Stimulated activated CD4-positive, alpha-beta T cell treated with anti-CD3 and anti-CD28 coated beads, Interleukin-15, amount 100 ng/mL, for 24 hours (primary cell): Measurements from ENCODE around the gene MALT1.
A peak's percentile ranks its signal among the peaks of the same experiment; 100 is the strongest.
"Not testable (repeated sequence)": the region's sequence is repeated elsewhere in the genome, so short reads cannot be mapped to it uniquely, and the experiment has no call there.

Experiments used
- DNase-seq: peaks from one replicate; pipeline ENCODE4 v3.0.0-alpha.2; 2020

Gene MALT1, protein sequence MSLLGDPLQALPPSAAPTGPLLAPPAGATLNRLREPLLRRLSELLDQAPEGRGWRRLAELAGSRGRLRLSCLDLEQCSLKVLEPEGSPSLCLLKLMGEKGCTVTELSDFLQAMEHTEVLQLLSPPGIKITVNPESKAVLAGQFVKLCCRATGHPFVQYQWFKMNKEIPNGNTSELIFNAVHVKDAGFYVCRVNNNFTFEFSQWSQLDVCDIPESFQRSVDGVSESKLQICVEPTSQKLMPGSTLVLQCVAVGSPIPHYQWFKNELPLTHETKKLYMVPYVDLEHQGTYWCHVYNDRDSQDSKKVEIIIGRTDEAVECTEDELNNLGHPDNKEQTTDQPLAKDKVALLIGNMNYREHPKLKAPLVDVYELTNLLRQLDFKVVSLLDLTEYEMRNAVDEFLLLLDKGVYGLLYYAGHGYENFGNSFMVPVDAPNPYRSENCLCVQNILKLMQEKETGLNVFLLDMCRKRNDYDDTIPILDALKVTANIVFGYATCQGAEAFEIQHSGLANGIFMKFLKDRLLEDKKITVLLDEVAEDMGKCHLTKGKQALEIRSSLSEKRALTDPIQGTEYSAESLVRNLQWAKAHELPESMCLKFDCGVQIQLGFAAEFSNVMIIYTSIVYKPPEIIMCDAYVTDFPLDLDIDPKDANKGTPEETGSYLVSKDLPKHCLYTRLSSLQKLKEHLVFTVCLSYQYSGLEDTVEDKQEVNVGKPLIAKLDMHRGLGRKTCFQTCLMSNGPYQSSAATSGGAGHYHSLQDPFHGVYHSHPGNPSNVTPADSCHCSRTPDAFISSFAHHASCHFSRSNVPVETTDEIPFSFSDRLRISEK

DNA sequence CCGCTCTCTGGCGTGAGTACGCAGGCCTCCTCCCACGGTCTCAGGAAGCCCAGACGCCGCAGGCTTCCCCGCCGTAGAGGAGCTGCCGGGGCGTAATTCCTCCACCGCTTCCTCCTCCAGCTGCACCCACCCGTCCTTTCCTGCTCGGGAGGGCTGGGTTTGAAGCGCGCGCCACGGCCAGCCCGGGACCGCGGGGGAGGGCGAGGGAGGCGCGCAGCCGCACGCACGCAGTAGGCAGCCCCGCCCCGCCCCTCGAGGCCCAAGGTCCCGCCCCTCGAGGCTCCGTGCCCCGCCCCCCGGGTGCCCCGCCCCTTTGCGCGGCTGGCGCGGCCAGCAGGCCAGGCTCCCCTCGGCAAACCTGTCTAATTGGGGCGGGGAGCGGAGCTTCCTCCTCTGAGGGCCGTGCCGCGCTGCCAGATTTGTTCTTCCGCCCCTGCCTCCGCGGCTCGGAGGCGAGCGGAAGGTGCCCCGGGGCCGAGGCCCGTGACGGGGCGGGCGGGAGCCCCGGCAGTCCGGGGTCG, at the start of gene MALT1:
TSS of gene MALT1 (plus strand) at position 355 of the 521 bp plus-strand sequence. CDS start 179 bp downstream, outside the sequence.
- DNase-seq, result peak; percentile 95

DNA sequence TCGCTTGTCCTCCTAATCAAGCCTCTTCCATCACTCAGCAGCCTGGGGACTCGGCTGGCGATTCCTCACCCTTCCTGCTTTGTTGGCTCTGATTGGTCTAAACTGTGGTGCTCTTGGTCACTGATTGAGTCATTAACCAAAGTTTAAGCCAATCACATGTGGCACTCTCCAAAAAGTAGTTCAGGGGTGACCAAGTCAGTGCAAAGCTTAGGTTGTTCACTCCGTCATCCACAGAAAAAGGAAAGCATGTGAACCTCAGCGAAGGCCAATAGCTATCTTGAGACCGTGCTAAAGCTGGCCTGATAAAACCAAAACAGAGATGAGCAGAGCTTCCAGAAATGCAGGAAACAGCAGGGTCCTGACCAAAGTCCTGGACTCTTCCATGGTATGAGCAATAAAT, 47.3 kb upstream of the MALT1 start:
- DNase-seq, result no peak

DNA sequence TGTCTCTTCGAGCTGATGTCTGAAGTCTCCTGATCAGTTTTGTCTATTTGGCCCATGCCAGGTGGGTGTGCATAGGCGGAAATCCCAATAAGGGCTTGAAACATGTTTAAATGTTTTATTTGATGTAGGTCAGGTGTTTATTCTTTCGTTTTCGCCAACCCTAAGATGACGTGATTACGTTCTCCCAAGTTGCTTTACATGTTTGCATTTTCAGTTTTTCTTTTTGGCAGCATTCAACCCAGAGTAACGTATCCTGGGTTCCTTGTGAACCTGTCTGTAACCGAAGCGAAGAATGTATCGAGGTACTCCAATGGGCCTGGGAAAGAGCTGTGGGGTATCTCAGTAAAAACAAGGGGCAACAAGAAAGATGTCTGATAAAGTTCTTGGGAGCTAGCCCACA, 45.4 kb upstream of the MALT1 start:
- no peak for DNase-seq

DNA sequence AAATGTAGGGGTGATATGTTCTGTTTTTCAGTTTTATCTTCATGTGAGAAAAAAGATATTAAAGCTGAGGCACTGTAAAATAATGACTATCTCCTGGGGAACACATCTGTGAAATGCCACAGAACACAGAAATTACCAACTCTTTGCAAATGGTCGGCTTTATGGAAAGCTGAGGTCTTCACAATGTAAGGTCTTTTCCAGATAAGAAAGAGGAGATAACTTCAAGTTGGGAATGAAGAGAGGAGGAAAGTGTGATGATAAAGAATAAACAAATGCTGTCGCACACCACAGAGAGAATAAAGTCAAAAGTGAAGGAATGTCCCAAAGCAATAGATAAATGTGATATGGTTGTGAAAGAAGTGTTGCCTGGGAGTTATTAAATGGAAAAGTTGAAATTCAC, 41.2 kb upstream of the MALT1 start:
- DNase-seq, result no peak

DNA sequence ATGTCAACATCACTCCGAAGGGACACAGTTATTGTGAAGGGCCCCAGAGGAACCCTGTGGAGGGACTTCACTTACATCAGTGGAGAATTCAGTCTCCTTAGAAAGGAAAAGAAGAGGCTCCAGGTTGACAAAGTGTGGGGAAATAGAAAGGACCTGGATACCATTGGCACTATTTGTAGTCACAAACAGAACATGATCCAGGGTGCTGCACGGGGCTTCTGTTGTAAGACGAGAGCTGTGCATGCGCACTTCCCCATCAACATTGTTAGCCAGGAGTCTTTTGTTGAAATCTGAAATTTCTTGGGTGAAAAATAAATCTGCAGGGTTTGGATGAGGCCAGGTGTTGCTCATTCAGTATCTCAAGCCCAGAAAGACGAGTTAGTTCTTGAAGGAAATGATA, 40.0 kb upstream of the MALT1 start:
- DNase-seq, result no peak

DNA sequence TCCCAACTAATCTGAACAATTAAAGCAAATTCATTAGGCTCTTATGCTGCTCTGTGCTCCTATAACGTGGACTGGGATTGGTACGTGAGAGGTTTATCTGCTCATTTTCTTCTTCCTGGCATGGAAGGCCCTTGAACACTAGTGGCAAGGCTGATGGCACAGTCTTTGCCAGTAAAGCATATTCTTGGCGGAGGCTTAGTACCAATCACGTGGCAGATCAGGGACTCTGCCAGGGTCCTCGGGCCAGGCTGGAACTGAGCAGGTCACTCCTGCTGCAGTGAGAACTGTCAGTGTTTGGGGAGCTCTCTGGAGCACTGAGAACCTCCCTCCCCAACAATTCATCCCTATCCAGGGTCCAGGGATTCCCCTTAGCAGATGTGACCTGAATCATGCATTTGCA, 38.7 kb upstream of the MALT1 start:
- DNase-seq, result no peak

DNA sequence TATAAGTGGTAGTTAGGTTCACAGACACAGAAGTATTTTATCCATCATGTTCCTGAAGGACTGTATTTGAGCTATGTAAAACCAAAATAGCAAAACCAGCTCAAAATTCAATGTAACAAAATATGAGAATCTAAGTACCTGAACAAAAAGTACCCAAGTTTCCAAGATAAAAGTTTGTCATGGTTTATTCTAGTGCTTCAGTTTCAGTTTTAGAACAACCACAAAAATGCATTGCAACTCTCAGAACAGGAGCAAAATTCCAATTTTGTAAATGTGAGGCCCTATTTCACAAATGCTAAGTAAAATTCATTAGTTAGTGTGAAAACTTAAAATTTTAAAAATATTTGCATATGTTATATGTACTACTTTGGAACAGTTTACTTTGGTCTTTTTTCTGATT, 37.4 kb upstream of the MALT1 start:
- no peak for DNase-seq

DNA sequence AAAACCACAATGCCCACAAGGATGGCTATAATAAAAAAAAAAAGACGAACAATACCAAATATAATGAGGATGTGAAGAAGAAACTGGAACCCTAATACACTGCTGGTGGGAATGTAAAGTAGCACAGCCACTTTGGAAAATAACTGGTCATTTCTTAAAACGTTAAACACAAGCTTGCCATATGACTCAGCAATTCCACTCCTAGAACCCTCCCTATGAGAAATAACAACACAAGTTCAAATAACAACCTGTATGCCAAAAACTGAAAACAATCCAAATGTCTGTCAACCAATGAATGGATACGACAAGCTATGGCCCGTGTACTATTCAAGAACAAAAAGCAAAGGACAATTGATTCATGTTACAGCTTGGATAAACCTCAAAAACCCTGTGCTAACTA, 35.4 kb upstream of the MALT1 start:
- no peak for DNase-seq

DNA sequence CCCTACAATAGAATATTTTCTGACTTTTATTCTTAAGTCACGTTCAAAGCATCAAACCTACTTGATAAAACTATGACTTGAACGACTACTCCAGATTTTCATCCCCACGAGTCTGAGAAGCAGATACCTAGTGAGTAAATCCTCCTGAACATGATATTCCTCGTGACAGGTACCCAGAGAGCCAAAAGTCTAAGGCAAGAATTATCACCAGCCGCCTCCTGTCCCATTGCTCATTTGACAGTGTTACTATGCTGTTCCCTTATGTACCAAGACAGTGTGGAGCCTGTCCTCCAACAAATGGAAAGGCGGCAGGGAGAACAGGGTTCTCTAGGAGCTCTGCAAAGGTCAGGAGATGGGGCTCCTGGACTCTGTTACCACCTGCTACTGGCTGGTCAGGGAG, 34.1 kb upstream of the MALT1 start:
- DNase-seq, result no peak

DNA sequence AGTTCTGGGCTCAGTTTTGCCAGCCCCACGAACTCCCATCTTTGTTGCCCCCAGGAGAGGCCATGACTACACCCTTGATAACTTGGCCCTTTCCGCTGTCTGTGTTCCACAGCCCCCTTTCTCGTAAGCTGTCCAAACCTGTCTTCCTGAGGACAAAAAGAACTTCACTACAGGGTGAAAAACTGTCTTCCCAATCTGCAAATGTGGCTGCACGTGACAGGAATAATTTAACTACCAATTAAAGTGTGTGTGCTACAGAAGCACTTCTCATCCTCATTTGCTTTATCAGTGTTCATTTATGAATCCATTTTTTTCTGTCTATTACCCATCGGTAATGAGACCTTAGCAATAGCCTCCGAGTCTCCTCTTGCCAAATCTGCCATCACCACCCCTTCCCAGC, 33.3 kb upstream of the MALT1 start:
- no peak for DNase-seq

DNA sequence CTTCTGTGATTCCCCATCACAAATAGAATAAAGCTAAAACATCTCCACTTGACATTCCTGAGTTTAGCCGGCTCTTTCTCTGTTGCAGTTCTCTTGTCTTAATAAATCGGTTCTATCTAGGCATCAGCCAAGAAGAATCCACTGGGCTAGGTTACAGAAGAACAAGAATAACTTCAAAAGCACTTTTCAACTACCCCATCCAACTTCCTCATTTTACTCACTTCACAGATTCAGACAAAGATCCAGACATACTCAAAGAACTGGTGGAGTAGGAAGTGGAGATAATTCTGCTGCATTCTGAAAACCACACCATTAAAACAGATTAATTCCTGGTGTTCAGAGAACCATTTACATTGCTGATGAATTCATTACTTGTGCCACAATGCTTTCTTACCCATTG, 32.8 kb upstream of the MALT1 start:
- no peak for DNase-seq

DNA sequence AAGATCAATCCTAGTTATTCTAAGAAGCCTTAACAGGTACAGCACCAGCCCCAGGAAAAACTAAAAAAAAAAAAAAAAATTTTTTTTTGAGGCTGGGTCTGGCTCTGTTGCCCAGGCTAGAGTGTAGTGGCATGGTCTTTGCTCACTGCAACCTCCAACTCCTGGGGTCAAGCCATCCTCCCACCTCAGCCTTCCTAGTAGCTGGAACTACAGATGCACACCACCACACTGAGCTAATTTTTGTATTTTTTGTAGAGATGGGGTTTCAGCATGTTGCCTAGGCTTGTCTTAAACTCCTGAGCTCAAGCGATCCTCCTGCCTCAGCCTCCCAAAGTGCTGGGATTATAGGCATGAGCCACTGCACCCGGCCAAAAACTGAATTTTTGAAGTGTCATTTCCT, 32.0 kb upstream of the MALT1 start:
- DNase-seq, result no peak

DNA sequence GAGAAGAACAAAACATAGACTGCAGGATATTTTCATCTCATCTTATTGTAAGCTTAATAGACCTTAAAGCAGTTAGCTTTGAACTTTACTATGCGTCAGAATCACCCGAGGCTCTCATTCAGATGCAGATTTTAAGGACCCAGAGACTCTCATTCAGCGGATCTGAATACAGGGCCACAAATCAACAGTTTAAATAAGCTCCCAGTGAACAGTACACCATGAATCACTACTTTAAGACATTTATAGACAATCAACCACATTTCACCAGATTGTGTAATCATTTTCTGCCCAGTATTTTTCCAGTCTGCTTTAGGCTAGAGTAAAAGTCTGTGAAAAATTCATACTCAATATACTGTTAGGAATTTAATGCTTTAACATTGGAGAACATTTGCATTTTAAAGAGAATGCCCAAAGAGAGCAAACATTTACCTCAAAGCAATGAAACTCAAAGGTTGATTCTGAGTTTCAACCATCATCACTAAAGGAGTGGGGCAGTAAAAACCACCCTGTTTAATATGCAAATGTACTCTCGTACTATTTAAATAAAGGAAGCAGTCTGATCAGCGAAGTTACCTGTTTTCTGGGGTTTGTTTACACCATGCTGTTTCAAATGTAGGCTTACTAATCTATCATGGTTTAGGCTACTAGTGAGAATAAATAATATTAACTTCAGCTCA, 31.4 kb upstream of the MALT1 start:
- DNase-seq, result no peak

DNA sequence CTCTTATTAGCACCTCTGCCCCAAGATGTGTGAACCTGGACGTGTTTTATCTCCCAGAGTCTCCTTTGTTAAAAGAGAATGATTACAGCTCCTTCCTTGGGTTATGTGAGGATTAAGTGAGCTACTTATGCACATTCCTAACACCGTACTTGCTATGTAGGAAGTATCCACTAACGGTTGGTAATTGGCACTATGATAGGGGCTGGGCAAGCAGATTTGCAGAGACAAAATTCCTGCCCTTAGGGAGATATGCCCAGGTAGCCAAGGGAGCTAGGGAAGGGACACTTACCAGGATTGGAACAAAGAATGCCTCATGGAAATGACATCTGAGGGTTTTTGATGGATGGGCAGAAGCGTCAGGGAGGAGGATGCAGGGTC, 30.8 kb upstream of the MALT1 start:
- DNase-seq, result no peak

DNA sequence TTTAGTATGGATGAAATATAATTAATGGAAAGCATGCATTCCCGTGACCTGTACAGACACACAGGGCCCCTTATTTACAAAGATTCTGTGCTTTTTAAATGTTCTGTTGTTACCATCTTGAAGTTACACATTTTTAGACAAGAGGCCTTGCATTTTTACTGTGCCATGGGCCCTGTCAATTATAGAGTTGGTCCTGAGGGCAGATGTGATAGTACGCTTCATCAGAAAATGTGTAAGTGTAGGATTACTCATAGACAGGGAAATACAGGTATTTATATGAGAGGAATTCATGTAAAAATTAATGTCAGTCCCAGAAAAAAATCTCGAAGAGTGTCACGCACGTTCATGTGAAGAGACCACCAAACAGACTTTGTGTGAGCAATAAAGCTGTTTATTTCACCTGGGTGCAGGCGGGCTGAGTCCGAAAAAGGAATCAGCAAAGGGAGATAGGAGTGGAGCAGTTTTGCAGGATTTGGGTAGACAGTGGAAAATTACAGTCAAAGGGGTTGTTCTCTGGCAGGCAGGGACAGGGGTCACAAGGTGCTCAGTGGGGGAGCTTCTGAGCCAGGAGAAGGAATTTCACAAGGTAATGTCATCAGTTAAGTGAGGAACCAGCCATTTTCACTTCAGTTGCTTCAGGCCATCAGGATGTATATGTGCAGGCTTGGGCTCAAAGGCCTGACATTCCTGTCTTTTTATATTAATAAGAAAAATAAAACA, 30.2 kb upstream of the MALT1 start:
- DNase-seq, result no peak

DNA sequence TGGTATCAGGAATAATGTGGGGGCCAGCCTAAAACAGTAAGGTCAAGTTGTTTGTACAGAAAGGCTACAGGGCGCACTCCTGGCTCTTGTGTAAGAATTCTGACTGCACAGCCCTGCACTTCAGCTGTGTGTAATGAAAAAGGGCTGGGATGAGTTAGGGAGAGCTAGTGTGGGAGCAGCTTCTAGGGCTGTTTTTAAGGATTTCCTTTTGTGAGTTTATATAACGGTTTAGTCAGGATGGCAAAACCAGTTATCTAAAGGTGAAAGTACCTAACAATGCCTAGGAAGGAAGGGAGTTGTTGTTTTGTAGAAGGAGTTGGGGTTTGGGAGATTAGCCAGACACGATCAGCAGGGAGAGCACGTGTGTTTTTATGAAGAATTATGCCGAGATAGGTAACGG, 27.7 kb upstream of the MALT1 start:
- DNase-seq, result not testable (repeated sequence)

DNA sequence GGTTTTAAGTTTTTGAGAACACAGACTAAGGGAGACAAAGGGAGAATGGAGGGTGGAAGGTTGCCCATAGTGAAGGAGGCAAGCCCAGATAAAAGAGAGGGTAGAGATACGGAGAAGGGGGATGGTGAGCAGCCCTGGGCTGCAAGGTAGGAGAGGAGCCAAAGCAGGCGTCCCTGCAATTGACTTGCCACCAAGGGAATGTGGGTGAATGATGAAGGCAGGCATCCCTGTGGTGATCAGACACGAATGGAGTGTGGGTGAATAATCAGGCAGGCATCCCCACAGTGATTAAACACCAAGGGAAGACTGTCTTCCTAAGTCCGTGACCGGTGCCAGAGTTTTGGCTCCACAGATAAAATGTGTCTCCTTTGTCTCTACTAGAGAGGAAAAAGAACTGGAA, 25.9 kb upstream of the MALT1 start:
- no peak for DNase-seq

DNA sequence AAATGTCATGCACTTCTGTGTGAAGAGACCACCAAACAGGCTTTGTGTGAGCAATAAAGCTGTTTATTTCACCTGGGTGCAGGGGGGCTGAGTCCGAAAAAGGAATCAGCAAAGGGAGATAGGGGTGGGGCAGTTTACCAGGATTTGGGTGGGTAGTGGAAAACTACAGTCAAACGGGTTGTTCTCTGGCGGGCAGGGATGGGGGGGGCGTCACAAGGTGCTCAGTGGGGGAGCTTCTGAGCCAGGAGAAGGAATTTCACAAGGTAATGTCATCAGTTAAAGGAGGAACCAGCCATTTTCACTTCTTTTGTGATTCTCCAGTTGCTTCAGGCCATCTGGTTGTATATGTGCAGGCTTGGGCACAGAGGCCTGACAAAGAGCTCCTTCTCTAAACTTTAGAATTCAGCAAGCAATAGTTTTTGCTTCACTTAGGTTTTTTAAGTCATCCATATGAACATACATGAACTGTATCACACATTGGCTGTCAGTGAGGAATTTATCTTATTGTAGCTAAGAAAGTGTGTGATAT, 24.9 kb upstream of the MALT1 start:
- no peak for DNase-seq

DNA sequence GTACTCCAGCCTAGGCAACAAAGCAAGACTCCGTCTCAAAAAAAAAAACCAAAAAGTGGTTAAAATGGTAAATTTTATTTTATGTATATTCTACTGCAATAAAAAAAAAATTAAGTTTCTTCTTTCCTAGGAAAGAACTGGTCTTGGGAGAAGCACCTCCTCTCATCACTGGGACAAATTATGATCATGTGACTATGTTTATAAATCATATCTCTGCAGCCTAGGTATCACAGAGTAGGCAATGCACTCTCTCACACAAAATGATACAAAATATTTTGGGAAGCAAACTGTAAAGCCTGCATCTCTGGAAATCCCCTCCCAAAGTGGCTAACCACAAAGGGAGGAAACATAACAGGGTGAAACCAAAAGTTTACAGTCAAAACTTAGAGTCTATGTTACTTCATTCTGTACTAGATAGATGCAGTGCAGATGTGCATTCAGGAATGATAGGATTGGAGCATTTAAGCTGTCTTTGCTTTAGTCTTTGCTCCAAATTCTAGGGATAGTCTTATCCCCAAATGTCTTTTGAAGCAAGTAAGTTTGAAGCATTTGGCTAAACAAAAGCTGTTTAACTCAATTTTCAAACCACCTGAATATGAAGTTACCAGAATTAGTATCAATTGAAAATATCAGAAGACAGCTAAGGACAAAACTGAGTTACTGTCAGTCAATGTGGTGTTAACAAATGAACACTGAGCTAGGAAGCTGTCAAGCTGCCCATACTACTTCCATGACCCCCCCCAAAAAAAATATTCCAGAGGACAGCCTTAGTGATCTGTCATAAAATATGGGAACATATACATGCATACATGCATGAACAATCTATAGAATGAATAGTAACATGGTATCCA, 21.1 kb upstream of the MALT1 start:
- peak; percentile 38 for DNase-seq

DNA sequence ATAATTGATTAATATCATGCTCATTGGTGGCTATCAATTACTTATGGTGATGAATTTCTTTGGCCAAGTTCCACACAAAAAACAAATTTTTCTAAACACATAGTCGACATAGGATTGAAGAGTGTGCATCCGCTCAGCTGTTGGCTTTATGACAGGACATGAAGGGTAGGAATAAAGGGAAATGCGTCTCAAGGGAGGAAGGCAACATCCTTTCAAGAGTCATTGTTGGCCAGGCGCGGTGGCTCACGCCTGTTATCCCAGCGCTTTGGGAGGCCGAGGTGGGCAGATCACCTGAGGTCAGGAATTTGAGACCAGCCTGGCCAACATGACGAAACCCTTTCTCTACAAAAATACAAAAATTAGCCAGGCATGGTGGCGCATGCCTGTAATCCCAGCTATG, 20.4 kb upstream of the MALT1 start:
- DNase-seq, result not testable (repeated sequence)

DNA sequence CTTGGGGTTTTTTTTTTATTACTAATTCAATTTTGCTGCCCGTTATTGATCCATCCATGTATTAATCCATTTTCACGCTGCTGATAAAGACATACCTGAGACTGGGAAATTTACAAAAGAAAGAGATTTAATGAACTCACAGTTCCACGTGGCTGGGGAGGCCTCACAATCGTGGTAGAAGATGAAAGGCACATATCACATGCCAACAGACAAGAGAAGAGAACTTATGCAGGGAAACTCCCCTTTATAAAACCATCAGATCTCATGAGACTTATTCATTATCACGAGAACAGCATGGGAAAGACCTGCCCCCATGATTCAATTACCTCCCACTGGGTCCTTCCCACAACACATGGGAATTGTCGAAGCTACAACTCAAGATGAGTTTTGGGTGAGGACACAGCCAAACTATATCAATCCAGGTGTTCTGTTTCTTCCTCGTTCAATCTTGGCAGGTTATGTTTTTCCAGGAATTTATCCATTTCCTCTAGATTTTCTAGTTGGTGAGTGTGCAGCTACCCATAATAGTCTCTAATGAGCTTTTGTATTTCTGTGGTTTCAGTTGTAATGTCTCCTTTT, 18.0 kb upstream of the MALT1 start:
- DNase-seq, result not testable (repeated sequence)
